ENCODE measurements around the gene PTGIS. TPM values are rescaled to one million over a fixed set of nuclear protein-coding genes. Genes with fewer than 3 reads are reported as not detected.
A peak's percentile ranks its signal among the peaks of the same experiment; 100 is the strongest.

The PTGIS gene
- total RNA-seq, 1 experiment from 2014 or later = 20.0 TPM

DNA sequence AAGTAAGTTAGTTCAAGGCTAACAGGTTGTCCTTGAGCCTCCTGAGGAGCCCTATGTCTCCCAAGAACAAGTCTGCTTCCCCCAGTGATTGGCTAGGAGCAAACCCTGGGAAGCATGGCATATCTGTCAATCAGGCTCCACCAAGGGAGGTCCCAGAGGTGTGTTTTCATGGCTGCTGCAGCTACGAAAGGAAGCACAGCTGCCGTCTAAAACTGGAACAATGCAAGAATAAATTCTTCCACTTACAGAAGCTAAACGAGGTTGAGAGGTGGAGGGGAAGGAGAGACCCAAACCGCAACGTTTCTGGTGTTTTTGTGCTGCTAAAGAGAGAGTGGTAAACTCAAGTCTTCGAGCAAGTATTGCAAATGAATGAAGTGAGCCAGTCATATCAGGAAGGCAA lies 4.9 kb upstream of the PTGIS start:
- H3K79me1 ChIP-seq (ENCODE audit: insufficient read depth, low read depth, low read length, poor library complexity, severe bottlenecking) = no peaks in the 10 kb centered on the region
- H4K91ac ChIP-seq (ENCODE audit: insufficient read length, low read depth, low read length) = no peak overlapping the region
- no peaks in the 10 kb centered on the region; the same call in 1 of the 2 replicates for H3K27me3 ChIP-seq (ENCODE audit: insufficient read depth, low read length)
- DNase-seq = peak; percentile 71
- Mint-ChIP-seq H3K9me3 (no peaks in the 10 kb centered on the region; a peak in 1 of 5 replicates), H3K36me3 (ENCODE audit: insufficient read depth in 1 of 3, low read depth in 3 of 3) (no peaks in the 10 kb centered on the region; a peak in 1 of 7 replicates), H3K27me3 (ENCODE audit: low read depth) (peaks cover 6% of the 10 kb centered on the region), H3K4me1 (peaks cover 22 to 47% of the 10 kb centered on the region in 2 experiments), H3K27ac (peak overlapping the region; percentile 12 to 66 (median 22); a peak in 3 of 7 replicates), H3K4me3 (no peak overlapping the region)
- H3K4me1 ChIP-seq (ENCODE audit: insufficient read depth, low read length) = peaks cover 5% of the 10 kb centered on the region
- TF ChIP-seq, protein P1, sequence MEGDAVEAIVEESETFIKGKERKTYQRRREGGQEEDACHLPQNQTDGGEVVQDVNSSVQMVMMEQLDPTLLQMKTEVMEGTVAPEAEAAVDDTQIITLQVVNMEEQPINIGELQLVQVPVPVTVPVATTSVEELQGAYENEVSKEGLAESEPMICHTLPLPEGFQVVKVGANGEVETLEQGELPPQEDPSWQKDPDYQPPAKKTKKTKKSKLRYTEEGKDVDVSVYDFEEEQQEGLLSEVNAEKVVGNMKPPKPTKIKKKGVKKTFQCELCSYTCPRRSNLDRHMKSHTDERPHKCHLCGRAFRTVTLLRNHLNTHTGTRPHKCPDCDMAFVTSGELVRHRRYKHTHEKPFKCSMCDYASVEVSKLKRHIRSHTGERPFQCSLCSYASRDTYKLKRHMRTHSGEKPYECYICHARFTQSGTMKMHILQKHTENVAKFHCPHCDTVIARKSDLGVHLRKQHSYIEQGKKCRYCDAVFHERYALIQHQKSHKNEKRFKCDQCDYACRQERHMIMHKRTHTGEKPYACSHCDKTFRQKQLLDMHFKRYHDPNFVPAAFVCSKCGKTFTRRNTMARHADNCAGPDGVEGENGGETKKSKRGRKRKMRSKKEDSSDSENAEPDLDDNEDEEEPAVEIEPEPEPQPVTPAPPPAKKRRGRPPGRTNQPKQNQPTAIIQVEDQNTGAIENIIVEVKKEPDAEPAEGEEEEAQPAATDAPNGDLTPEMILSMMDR (conservative IDR thresholded peaks at IDR 0.05) = no peak
- no peak overlapping the region for H3K9ac ChIP-seq (ENCODE audit: extremely low read depth, insufficient read length, low read length)
- H3K23ac ChIP-seq (ENCODE audit: insufficient read length, low read depth, low read length) = no peak overlapping the region
- no peak overlapping the region for H3K18ac ChIP-seq (ENCODE audit: insufficient read length, low read depth, low read length)
- H2BK12ac ChIP-seq (ENCODE audit: insufficient read length, low read depth, low read length) = no peak overlapping the region
- H4K5ac ChIP-seq (ENCODE audit: insufficient read length, low read depth, low read length) = no peak overlapping the region
- no peak overlapping the region for H3K27ac ChIP-seq (ENCODE audit: insufficient read length, low read depth, low read length)
- no CpG with 5 or more reads among the region's 6 CpGs for WGBS (ENCODE audit: extremely low coverage, insufficient read length, low lambda C conversion rate)
- no peak overlapping the region for H3K56ac ChIP-seq (ENCODE audit: insufficient read length, low read depth, low read length)
- H3K4me2 ChIP-seq (ENCODE audit: insufficient read depth, insufficient read length, low read length) = no peak overlapping the region
- H2AFZ ChIP-seq (ENCODE audit: low read length) = peak overlapping the region; percentile 97
- no peak overlapping the region for H3T11ph ChIP-seq (ENCODE audit: low read length)
- no peak overlapping the region for H2BK20ac ChIP-seq (ENCODE audit: low read depth, low read length, poor library complexity, severe bottlenecking)
- H4K20me1 ChIP-seq (ENCODE audit: control insufficient read depth, insufficient read depth, insufficient read length) = no peaks in the 10 kb centered on the region
- no peak overlapping the region for H2BK5ac ChIP-seq (ENCODE audit: insufficient read length, low read length)
- no peak overlapping the region for H3K14ac ChIP-seq (ENCODE audit: insufficient read depth, low read length)
- no peaks in the 10 kb centered on the region for H3K79me2 ChIP-seq (ENCODE audit: insufficient read depth, low read length)
- no peaks in the 10 kb centered on the region for H3K9me3 ChIP-seq (ENCODE audit: control insufficient read depth, low read depth, low read length)
- no peak overlapping the region for H3K4ac ChIP-seq (ENCODE audit: low read depth, low read length)
- H2BK120ac ChIP-seq (ENCODE audit: low read depth, low read length, poor library complexity, severe bottlenecking) = no peak overlapping the region
- H3K23me2 ChIP-seq (ENCODE audit: insufficient read length, low read depth, low read length, poor library complexity, severe bottlenecking) = peaks cover 6% of the 10 kb centered on the region
- no peak overlapping the region for H2BK15ac ChIP-seq (ENCODE audit: low read depth, low read length)
- no peak overlapping the region for H4K8ac ChIP-seq (replicated peaks; ENCODE audit: insufficient read length, low read depth, low read length)
- H2AK5ac ChIP-seq (ENCODE audit: insufficient read length, low read length) = no peak overlapping the region

Measured in H9 (cell line).